ENCODE data around the gene SMIM5. TPM values are rescaled to one million over a fixed set of nuclear protein-coding genes. Genes with fewer than 3 reads are reported as not detected.

The SMIM5 gene
- total and polyA plus RNA-seq, 7 donors: 0.82 to 29.6 (median 5.5) TPM

DNA sequence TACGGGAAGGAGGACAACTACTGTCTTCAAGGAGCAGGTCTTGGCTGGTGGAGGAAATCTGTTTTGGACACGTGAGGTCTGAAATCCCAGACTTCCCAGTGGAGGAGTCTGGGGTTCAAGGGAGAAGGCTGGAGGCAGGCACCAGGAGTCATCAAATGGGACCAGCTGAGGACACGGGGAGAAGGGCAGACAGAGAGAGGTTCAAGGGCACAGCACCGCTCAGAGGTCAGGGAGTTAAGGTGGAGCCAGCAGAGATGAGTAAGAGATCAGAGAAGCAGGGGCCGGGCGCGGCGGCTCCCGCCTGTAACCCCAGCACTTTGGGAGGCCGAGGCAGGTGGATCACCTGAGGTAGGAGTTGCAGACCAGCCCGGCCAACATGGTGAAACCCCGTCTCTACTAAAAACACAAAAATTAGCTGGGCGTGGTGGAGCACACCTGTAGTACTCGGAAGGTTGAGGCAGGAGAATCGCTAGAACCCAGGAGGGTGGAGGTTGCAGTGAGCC lies 10.4 kb upstream of the SMIM5 start:
- TF ChIP-seq EP300 (IDR thresholded peaks at IDR 0.05): no peak
- TF ChIP-seq POLR2A (IDR thresholded peaks at IDR 0.05): no peak
- TF ChIP-seq POLR2AphosphoS5 (IDR thresholded peaks at IDR 0.05): no peak
- TF ChIP-seq, protein P1, sequence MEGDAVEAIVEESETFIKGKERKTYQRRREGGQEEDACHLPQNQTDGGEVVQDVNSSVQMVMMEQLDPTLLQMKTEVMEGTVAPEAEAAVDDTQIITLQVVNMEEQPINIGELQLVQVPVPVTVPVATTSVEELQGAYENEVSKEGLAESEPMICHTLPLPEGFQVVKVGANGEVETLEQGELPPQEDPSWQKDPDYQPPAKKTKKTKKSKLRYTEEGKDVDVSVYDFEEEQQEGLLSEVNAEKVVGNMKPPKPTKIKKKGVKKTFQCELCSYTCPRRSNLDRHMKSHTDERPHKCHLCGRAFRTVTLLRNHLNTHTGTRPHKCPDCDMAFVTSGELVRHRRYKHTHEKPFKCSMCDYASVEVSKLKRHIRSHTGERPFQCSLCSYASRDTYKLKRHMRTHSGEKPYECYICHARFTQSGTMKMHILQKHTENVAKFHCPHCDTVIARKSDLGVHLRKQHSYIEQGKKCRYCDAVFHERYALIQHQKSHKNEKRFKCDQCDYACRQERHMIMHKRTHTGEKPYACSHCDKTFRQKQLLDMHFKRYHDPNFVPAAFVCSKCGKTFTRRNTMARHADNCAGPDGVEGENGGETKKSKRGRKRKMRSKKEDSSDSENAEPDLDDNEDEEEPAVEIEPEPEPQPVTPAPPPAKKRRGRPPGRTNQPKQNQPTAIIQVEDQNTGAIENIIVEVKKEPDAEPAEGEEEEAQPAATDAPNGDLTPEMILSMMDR (IDR thresholded peaks at IDR 0.05): no peak
- peaks cover 3 to 70% (median 26%) of the 10 kb centered on the region in 4 donors for H3K36me3 ChIP-seq
- DNase-seq: no peak
- H3K27me3 ChIP-seq: no peaks in the 10 kb centered on the region
- 89 to 90% methylated on average over 15 of the region's 15 CpGs for WGBS, 2 donors
- no peaks in the 10 kb centered on the region for H3K9me3 ChIP-seq
- H3K4me3 ChIP-seq: no peak overlapping the region
- no peaks in the 10 kb centered on the region for H3K4me1 ChIP-seq
- intact Hi-C loops (cut with DNase I): no loop called here
- H3K27ac ChIP-seq: no peak overlapping the region

DNA sequence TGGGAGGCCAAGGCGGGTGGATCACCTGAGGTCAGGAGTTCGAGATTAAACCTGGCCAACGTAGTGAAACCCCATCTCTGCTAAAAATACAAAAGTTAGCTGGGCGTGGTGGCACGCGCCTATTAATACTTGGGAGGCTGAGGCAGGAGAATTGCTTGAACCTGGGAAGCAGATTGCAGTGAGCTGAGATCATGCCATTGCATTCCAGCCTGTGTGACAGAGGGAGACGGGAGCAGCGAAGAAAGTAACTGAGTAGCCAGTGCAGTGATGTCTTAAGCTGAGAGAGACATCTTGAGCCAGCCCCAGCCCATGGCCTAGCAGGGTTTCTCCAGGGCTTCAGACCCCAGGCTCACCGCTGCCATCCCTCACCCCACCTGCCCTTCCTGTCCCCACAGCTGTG lies 9.8 kb upstream of the SMIM5 start:
- H3K36me3 ChIP-seq: peaks cover 3 to 64% (median 23%) of the 10 kb centered on the region in 4 donors
- H3K4me1 ChIP-seq: no peaks in the 10 kb centered on the region
- DNase-seq: no peak
- H3K27me3 ChIP-seq: no peaks in the 10 kb centered on the region
- WGBS, 2 donors: 89 to 94% methylated on average over 9 of the region's 9 CpGs
- H3K9me3 ChIP-seq: no peaks in the 10 kb centered on the region
- intact Hi-C loops (cut with DNase I): no loop called here
- TF ChIP-seq, protein P1 (IDR thresholded peaks at IDR 0.05): no peak
- H3K27ac ChIP-seq: no peak overlapping the region
- no peak overlapping the region for H3K4me3 ChIP-seq

DNA sequence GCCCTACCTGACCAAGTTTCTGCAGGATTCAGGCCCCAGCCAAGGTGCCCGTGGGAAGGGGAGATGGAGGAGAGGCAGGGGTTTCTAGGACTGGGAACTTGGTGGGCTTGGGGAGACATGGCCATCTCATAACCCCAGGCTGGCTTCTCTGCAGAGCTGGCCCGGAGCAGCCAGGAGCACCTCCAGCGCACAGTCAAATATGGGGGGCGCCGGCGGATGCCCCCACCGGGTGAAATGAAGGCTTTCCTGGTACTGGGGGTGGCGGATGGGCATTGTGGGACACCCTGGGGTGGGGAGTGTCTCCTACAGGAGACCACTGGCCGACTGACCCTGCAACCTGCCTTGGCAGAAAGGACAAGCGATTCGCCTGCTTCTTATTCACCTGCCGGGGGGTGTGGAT lies 9.2 kb upstream of the SMIM5 start:
- Histone ChIP-seq H3K4me3 (no peak overlapping the region), H3K27ac (no peak overlapping the region), H3K36me3 (peaks cover 3 to 58% (median 21%) of the 10 kb centered on the region in 4 donors), H3K9me3 (no peaks in the 10 kb centered on the region), H3K4me1 (no peaks in the 10 kb centered on the region), H3K27me3 (no peaks in the 10 kb centered on the region)
- intact Hi-C loops (cut with DNase I): no loop called here
- no peak for DNase-seq
- WGBS, 2 donors: 91 to 92% methylated on average over 12 of the region's 12 CpGs
- TF ChIP-seq, protein P1 (IDR thresholded peaks at IDR 0.05): no peak
- TF ChIP-seq POLR2AphosphoS5 (IDR thresholded peaks at IDR 0.05) (no peak), EP300 (IDR thresholded peaks at IDR 0.05) (no peak), POLR2A (IDR thresholded peaks at IDR 0.05) (no peak)

DNA sequence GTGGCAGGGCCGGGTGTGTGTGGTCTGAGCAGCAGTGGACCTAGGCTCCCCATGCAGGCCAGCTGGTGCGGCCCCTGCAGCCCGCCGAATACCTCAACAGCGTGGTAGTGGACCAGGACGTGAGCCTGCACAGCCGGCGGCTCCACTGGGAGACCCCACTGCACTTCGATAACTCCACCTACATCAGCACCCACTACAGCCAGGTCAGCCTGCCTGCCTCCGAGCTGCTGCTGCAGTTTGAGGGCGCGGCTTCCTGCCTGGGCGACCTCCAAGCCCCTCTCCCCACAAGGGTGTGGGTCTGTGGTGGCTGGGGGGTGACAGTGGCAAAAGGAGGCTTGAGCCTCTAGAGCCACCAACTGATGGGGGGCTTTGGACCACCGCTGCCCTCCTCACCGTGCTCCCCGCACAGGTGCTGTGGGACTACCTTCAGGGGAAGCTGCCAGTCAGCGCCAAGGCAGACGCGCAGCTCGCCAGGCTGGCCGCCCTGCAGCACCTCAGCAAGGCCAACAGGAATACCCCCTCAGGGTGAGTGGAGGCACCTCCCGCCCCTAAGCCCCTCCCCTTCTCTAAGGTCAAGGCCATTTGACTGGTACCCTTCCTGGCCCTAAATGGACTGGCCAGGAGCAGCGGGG lies 8.4 kb upstream of the SMIM5 start:
- intact Hi-C loops (cut with DNase I): no loop called here
- Histone ChIP-seq H3K4me1 (no peaks in the 10 kb centered on the region), H3K27me3 (no peaks in the 10 kb centered on the region), H3K4me3 (no peak overlapping the region), H3K9me3 (no peaks in the 10 kb centered on the region), H3K27ac (no peak overlapping the region), H3K36me3 (peaks cover 3 to 50% (median 18%) of the 10 kb centered on the region in 4 donors)
- TF ChIP-seq, protein P1 (IDR thresholded peaks at IDR 0.05): no peak
- TF ChIP-seq POLR2AphosphoS5 (IDR thresholded peaks at IDR 0.05) (no peak), POLR2A (IDR thresholded peaks at IDR 0.05) (no peak), EP300 (IDR thresholded peaks at IDR 0.05) (no peak)
- 85 to 88% methylated on average over 23 of the region's 23 CpGs for WGBS, 2 donors
- no peak for DNase-seq
